Skeletal muscle cell (primary cell): ENCODE results near the gene DTNBP1.

Experiments used
- DNase-seq: peaks from one replicate; pipeline ENCODE4 v3.0.0-alpha.2; 2010; ENCODE audit warnings: low read depth
- H3K4me3 ChIP-seq: 2 replicates; pipeline ENCODE4 v1.5.1; 2011; ENCODE audit warnings: low read depth, mild to moderate bottlenecking, control low read depth, low read length, moderate library complexity

DTNBP1 gene, protein sequence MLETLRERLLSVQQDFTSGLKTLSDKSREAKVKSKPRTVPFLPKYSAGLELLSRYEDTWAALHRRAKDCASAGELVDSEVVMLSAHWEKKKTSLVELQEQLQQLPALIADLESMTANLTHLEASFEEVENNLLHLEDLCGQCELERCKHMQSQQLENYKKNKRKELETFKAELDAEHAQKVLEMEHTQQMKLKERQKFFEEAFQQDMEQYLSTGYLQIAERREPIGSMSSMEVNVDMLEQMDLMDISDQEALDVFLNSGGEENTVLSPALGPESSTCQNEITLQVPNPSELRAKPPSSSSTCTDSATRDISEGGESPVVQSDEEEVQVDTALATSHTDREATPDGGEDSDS

DNA sequence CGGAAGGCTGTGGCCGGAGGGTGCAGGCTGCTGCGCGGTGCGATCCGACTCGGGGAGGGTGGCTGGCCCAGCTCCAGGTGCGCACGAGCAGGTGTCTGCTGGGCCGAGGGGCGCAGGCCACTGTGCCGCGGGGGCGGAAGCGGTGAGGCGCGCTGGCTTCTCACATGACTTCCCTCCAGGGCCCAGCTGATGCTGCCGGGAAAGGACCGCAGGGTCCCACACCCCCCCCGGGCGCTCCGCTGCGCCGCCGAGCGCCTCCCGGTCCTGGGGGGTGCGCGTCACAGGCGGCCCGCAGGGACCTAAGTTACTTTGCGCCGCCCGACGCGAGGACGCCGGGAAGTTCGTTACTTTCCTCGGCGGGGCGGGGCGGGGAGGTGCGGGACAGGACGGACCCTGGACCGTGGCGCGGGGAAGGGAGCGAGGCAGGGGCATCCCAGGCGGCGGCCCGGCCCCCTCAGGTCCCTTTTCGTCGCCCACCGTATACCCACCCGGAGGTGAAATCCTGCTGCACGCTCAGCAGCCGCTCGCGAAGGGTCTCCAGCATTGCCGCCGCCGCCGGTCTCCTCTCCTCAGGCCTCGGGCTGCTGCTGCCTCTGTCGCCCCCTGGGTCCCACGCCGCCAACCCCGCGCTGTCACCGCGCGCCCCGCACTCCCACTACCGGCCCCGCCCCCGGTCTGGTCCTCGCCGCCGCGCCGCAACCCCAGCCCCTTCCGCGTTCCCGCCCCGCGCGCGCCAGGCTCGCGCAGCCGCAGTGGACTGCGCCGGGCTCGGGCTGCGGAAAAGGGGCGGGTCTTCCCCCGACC lies at the start of gene DTNBP1:
TSS of gene DTNBP1 (minus strand) at position 703 of the 804 bp plus-strand sequence. CDS start at position 544, 159 bp downstream.
- peak; percentile 14 for DNase-seq
- peak within 1 kb of the TSS; percentile 63 for H3K4me3 ChIP-seq

DNA sequence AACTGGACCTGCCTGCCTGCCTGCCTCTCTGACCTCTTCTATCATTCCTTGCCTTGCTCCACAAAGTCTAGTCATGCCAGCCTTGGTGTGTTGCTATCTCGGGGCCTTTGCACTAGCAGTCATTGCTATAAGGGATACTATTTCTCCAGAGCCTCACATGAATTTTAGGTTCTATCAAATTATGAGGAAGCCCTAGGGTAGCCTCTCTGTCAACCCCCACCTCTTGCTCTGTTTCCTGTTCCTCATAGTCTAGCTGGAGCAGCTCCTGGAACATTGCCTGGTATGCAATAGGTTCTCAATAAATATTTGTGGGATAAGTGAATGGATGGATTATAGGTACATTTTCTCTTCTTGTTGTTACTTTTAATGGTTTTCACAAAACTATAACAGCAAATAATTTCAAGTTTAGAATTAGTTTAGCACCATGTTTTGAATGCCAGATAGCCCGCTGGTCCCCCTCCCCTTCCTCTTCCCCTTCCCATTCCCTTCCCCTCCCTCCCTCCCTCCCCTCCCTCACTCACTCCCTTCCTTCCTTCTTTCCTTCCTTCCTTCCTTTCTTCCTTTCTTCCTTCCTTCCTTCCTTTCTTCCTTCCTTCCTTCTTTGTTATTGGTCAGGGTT lies 46.9 kb upstream of the DTNBP1 start:
- H3K4me3 ChIP-seq, result no peak overlapping the region
- no peak for DNase-seq

DNA sequence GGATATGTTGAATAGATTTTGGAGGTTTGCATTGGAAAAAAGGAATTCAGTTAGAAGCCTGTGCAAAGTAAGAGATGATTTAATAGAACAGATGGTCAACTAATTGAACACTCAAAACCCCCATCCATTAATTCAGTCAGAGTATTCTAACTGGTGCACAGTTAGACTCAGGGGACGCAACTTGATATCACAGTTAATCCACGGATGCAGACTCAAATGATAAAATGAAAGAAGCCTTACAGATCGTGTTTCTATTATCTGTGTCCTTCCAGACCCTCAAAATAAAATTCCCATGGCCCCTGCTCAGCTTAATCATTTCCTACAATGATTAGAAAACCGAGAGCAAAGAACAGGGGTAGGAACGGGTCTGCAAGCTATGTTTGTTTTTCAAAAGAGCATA lies 45.4 kb upstream of the DTNBP1 start:
- no peak for DNase-seq
- H3K4me3 ChIP-seq, result no peak overlapping the region

DNA sequence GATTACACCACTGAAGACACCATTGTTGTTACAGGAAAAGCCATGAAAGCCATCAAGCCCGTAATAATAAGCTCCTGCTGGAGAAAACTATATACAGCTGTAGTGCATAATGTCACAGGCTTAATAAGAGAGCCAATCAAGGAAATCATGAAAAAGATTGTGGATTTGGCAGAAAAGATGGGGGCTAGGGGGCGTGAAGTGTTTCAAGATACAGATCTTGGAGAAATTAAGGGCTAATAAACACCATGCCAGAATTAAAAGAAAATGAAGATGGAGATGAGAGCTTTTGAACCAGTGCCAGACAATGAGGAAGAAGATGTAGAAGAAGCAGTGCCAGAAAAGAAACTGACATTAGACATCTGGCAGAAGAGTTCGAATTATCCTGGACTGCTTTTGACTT lies 43.2 kb upstream of the DTNBP1 start:
- H3K4me3 ChIP-seq, result no peak overlapping the region

DNA sequence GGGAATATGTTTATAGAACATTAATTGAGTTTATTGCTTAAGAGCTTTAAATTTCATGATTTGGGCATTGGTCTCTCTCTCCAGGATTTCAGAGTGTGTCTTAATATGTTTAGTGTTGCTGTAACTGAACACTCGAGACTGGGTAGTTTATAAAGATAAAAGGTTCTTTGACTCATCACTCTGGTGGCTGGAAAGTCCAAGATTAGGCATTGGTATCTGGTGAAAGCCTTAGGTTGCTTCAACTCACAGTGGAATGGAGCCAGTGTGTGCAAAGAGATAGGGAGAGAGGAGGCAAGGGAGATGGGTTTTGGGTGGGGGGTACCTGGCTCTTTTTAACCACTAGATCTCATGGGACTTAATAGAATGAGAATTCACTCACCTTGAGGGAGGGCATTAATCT lies 35.6 kb upstream of the DTNBP1 start:
- H3K4me3 ChIP-seq, result no peak overlapping the region
- no peak for DNase-seq

More for the DNA sequence above, 43.2 kb upstream of the DTNBP1 start:
- DNase-seq, result no peak

DNA sequence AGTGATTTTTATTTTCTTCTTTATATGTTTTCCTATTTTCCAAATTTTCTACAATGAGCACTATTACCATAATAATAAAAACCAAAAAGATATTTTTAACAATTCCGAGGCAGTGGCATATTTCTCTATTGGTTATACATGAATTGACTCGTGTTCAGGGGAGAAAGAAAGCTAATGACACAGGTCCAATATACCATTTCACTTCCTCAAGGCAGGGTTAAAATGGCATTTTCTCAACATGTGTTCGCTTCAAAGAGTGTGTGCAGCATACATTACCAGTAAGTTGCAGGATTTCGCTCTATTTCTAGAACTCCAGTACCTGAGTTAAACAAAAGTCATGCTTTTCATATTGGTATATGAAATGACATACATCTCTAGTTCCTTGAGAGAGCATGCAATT lies 35.1 kb upstream of the DTNBP1 start:
- no peak overlapping the region for H3K4me3 ChIP-seq
- no peak for DNase-seq

DNA sequence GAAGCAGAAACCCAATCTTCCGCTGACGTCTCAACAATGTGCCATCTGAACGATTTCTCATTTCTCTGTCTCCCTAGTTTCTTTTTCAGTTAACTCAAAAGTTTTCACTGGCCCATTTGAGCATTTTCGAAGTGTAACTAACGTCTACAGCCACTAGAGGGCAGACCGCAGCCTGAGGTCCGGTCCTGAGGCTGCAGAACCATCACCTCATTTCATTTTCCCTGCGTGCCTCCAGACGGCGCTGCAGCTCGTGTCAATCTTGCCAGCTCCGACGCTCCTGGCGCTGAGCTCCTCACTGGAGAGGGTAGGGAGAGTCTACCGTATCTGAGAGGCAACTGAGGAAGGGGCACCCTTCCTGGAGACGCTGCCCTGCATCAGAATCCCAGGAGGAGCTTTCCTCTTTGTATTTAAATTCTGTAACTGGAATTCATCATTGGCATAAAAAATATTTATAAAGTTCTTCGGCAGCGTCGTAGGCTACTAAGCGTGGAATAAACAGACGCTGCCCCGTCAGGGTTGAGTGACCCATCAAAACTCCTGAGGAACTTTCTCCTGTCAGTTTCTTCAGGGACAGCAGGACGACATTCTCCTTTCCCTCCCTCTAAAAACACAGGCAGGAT lies 28.5 kb upstream of the DTNBP1 start:
- no peak overlapping the region for H3K4me3 ChIP-seq
- peak; percentile 57 for DNase-seq

DNA sequence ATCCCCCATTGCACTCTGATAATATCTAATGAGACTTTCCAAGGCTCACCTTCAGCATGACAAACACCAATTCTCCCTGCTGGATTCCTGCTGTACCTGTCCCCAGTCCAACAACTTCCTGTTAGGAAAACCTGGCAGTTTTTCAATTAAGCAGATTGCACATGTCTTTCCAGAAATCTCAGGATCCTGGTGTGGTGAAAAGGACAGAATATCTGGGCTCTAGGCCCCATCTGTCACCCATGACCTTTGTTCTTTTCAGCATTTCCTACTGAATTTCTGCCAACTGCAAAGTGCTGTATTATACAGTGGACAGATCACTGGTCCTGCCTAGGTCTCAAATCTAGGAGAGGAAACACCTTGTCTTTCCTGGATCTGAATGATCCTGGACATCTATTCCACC lies 27.7 kb upstream of the DTNBP1 start:
- H3K4me3 ChIP-seq, result no peak overlapping the region
- DNase-seq, result no peak

DNA sequence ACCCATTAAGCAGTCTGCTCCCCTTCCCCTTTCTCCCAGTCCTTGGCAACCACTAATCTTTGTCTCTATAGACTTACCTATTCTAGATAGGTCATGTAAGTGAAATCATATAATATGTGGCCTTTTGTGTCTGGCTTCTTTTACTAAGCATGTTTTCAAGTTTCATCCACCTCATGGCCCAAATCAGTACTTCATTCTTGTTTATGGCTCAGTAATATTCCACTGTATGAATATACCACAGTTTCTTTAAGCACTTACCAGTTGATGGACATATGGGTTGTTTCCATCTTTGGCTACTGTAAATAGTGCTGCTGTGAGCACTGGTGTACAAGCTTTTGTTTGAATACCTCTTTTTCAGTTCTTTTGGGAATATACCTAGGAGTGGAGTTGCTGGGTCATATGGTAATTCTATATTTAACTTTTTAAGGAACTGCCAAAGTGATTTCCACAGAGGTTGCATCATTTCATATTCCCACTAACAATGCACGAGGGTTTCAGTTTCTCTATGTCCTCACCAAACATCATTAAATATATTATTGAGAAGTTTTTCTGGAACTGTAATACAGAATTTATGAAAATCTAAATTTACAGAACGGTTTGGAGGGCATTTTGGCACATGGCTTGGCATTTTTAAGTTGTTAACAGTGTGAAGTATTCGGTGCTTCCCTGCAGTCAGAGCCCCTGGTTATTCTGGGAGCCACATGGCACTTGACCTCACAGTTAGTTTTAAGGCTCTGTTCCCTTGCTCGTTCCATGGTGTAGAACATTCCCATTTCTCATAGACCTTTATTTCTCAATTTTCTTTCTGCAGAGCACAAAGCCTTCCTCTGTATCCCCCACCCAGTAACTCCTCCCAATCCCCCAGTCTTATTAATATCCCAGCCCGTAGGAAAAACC lies 27.0 kb upstream of the DTNBP1 start:
- no peak for DNase-seq

DNA sequence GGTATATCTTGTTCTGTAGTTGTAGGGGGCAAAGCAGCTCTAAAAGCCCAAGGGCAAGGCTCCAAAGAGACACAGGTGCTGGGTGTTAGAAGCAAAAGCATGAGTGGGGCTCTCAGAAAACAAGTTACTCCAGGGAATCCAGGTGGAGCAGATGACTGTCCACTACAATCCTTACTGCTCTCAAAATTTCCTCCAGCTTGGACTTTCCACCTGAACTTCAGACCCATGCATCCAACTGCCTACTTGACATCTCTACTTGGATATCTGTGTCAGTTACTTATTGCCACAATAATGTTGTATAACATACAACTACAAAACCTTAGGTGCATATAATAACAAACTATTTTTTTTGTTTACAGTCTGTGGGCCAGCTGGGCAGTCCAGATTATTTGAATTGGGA lies 22.8 kb upstream of the DTNBP1 start:
- DNase-seq, result no peak
- no peak overlapping the region for H3K4me3 ChIP-seq

More for the DNA sequence above, 27.0 kb upstream of the DTNBP1 start:
- no peak overlapping the region for H3K4me3 ChIP-seq

DNA sequence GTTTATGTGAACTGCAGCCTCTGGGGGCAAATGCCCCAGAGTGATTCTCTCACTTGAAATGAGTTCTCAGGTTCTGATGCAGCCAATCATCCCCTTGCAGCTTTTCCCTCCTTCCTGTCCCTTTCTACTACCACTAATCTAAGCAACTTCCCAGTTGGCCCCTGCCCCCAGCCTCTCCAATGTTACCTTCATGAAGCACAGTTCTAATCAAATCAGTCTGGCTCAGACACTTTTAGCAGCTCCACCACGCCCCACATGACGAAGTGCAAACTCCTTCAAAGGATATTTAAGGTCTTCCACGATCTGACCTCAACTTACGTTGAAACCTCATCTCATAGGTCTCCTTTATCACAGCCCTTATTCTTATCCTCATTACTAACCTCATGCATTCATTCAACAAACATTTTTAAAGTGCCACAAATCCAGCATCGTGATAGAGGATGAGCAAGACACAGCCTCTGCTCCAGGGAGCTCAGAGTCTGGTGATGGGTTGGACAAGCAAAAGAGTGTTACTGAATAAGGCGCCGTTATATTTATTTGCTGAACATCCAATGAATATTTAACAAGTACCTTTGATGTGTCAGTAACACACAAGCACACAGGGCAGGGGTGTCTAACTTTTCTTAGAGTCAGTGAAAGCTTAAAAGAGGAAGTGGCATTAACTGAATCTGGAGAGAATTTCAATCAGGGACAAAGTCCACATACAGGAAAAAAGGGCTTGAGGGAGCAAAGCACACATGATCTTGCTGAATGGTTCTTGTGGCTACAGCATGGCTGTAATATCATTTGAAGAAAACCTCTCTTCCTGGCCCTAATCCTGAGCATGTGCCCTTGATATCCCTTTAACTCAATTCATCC lies 20.4 kb upstream of the DTNBP1 start:
- H3K4me3 ChIP-seq, result no peak overlapping the region
- DNase-seq, result no peak

DNA sequence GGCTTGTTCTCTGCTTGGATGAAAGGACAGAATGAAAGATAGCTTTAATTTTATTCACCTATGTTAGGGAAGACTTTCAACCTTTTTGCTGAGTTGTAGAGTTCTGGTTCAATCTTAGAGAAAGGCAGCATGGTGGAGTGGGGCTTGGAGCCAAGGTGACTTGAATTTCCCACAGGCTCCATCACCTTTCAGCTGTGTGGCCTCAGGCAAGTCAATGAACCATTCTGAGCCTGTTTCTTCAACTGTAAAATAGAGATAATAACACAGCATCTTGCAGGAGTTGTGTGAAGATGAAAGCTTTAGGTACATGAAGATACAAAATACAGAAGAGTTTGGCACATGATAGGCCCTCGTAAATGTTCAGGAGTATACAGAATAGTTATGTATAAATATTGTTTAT lies 19.1 kb upstream of the DTNBP1 start:
- no peak for DNase-seq
- H3K4me3 ChIP-seq, result no peak overlapping the region

DNA sequence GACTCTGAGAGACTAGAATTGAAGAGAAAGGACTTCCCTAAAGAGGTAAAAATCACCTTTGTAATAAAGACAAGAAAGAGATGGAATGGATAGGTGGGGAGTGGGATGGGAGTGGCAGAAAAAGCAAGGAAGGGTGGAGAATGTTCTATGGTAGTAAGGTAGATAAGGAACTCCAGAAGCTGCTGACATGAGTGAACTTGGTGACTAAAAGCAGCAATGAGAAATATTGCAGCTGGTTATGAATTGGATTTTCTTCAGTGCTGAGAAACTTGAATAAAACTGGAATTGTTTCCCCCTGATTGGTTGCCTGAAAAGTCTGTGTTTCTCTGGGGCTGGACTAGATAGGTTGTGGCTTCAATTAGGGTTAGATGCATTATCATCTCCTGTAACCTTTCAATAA lies 15.7 kb upstream of the DTNBP1 start:
- no peak for DNase-seq
- no peak overlapping the region for H3K4me3 ChIP-seq

DNA sequence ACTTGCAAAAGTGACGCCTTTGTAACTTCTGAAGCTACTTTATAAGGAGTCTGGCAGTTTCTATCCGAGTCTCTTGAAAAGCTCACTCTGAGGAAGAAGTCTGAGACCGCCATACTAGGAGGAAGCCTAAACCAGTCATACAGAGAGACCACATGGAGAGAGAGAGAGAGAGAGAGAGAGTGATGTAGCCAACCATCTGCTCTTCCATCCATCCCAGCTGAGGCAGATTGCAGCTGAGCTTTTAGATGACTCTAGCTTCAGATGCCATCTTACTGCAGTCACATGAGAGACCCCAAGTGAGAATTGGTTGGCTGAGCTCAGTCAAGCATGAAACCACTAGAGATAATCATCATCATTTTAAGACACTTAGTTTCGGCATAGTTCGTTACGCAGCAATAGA lies 15.0 kb upstream of the DTNBP1 start:
- no peak for DNase-seq
- H3K4me3 ChIP-seq, result no peak overlapping the region

DNA sequence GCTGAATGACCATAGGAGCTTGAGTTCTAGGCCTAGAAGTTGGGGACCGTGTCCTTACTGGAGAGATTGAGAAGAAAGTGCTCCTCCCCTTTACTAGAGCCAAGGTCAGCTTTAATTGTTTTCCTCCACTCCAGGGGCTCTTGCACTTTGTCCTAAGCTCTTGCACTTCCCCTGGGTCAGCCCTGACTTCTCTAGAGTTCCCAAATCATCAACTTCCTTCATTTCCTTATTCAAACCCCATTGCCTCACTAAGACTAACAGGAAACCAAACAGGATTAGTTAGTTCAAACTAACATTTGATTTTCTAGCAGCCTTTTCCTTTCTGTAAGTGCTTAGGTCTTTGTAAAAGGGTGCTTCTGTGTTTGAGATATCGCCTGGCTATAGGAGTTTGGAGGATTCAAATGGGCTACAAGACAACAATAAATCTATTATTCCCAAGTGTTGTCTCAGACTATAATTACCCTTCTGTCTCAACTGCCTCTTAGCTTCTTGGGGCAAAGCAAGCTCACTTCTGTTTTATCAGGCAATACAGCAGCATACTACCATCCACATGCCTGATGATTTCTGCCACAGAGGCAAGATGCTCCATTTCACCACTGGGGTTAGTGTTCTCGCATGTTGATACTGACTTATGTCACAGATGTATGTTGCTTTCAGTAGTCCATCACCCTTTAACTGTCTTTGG lies 12.8 kb upstream of the DTNBP1 start:
- H3K4me3 ChIP-seq, result no peak overlapping the region
- no peak for DNase-seq

DNA sequence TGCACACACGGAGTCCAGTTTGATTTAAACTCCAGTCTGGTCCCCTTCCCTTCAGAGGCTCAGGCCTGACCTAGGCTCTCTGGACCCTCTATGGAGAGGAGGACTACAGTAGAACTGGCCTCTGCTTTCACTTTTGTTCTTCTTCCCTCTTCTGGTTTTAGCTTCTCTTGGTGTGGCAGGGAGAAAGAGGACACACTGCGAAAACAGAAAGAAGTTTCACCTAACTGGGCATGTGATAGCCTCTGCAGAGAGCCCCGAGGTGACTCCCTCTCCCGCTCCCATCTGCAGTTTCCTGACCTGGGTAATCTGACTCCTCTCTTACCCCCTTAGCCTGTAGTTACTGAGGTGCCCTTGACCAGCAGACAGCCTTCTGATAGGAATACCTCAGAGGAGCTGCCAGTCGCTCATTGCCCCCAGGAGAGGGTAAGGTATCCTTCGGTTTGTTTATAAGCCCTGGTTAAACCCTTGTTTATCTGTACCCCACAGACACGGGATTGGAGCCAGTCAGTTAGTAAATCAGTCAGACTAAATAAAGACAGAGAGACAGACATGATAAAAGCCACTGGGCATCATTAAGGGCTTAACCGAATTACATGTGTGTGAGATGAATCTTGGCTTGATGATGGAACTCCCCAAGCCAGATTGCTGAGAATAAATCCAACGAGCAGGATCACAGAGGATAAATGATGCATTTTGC lies 12.0 kb upstream of the DTNBP1 start:
- no peak for DNase-seq
- H3K4me3 ChIP-seq, result no peak overlapping the region

DNA sequence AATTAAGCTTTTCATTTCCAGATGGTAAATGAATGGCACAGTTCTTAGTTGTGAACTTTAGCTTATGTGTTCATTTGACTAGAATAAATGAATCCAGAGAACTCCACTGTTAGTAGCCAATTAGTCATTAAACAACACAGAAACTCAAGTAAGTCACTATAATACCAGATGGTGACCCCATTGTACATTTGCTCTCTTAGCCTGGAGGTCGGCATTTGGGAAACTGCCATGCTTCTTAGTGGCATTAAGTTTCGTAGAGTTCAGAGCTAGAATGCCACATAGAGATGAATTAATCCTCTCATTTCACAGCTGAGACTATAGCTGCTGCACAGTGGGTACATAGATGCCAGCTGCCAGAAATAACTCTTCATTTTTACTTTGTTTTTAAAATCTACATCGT lies 10.8 kb upstream of the DTNBP1 start:
- DNase-seq, result no peak

More for the DNA sequence above, 10.8 kb upstream of the DTNBP1 start:
- H3K4me3 ChIP-seq, result no peak overlapping the region
